NCI-H2029 (cell line): ENCODE measurements around the gene GFM2.
"Not testable (repeated sequence)": the region's sequence is repeated elsewhere in the genome, so short reads cannot be mapped to it uniquely, and the experiment has no call there.

Experiments
- DNase-seq: peaks from one replicate; lab custom pipeline; 2025; lab: John Stamatoyannopoulos, UW

GFM2 gene

DNA sequence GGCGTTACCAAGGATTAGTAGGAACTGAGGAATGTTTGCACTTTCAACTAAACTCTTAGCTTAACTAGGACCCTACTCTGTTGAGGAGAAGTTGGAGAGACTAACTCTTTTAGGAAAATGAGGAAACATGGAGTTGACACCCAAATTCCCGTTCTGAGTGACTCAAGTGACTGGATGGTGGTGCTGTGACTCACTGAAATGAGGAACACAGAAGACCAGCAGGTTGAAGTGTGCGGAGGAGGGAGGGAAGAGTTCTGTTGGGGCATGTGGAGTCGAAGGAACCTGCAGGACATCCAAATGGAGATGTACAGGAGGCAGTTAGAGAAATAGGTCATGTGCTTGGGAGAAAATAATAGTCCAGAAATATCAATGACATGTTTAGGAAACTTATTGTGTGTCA lies 73.7 kb downstream of the GFM2 start:
- DNase-seq: no peak

- DNase-seq: no peak
Measured at GRCh38 chr5:74686962-74687751, 79.8 kb downstream of the GFM2 start.

GRCh38 chr5:74685979-74686631 lies 80.8 kb downstream of the GFM2 start:
- DNase-seq: no peak

- peak; percentile 82 for DNase-seq
Measured at GRCh38 chr5:74684900-74685851, 81.7 kb downstream of the GFM2 start, which contains the start of gene HEXB. Gene HEXB, plus strand, starts transcription at chr5:74685233. Its CDS starts 28 bp downstream, at chr5:74685261.

GRCh38 chr5:74679966-74680365 lies 87.0 kb downstream of the GFM2 start:
- DNase-seq: no peak

DNA sequence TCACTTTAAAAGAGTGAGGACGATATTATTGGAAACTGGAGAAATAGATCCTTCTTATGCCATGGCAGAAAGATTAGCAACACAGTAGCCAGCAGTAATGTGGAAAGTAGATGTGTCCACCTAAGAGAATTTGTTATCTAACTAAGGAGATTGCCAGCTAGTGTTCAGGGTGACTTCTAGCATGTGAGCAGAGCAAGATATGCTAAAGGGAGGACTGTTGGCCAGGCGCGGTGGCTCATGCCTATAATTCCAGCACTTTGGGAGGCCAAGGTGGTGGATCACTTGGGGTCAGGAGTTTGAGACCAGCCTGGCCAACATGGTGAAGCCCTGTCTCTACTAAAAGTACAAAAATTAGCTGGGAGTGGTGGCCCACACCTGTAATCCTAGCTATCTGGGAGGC lies 87.6 kb downstream of the GFM2 start:
- DNase-seq: not testable (repeated sequence)

DNA sequence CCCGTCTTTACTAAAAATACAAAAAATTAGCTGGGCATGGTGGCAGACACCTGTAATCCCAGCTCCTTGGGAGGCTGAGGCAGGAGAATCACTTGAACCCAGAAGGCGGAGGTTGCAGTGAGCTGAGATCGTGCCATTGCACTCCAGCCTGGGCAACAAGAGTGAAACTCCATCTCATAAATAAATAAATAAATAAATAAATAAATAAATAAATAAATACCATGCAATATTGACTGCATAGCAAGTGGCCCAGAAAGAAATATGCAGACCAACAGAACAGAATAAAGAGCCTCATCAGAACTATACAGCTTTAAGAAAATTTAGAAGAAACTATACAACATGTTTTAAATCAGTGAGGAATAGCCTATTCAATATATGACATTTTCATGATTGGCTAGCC lies 88.8 kb downstream of the GFM2 start:
- DNase-seq: not testable (repeated sequence)

DNA sequence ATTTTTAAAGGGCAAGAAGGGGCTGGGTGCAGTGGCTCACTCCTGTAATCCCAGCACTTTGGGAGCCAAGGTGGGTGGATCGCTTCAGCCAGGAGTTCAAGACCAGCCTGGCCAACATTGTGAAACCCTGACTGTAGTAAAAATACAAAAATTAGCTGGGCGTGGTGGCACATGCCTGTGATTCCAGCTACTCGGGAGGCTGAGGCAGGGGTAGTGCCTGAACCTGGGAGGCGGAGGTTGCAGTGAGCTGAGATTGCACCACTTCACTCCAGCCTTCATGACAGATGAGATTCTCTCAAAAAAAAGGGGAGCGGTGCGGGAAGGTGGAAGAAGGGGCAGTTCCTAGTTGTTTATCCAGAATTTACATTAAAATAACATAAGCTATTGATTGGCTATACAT lies 90.5 kb downstream of the GFM2 start:
- DNase-seq: not testable (repeated sequence)

GRCh38 chr5:74673011-74673790 lies 93.7 kb downstream of the GFM2 start:
- DNase-seq: peak; percentile 3

DNA sequence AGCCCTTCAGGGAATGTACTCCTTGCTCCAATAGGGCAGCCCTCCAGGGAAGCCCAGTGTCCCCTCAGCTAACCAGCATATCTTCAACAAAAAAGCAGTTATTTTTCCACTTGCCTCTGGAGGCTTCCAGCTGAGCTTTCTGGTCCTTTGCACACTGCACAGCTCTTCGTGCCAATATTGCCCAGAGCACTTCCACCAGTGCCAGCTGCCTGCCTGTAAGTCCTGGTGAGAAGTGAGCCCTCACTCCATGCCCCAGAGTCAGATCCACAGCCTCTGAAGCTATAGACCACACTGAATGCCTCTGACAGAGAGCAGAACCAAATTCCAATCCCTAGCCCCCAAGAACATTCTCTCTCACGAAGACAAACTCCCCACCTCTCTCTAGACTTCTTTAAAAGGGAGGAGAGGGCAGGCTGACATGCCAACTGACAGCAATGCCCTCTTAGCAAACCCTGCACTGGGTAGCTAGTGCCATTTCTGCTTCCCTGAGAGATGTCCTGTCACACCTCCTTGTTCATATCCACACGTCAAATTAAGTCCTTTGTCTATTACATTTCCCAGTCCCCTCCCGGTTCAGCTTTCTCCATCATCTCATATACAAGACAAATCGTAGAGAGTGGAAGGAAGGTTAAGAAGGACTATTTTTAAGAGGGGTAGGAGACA lies 94.6 kb downstream of the GFM2 start:
- no peak for DNase-seq
